WTC11 (cell line): Measurements from ENCODE around the gene ANKRD17.

Source experiments
- CREM ChIP-seq: sonication (generic); formaldehyde crosslinking; IDR thresholded peaks from 2 replicates; pipeline ENCODE4 v1.8.1; 2022; ENCODE audit warnings: mild to moderate bottlenecking, missing genetic modification reagents, moderate library complexity
- FOXK1 ChIP-seq: sonication (generic); formaldehyde crosslinking; IDR thresholded peaks from 2 replicates; pipeline ENCODE4 v1.8.0; 2022; ENCODE audit warnings: mild to moderate bottlenecking, moderate library complexity, missing genetic modification reagents
- NFE2L1 ChIP-seq: sonication (generic); formaldehyde crosslinking; IDR thresholded peaks from 2 replicates; pipeline ENCODE4 v1.8.1; 2023; ENCODE audit warnings: missing genetic modification reagents
- NFYB ChIP-seq: sonication (generic); formaldehyde crosslinking; conservative IDR thresholded peaks from 2 replicates; pipeline ENCODE4 v1.8.0; 2022; ENCODE audit warnings: low read depth, missing genetic modification reagents
- NR3C1 ChIP-seq: sonication (generic); formaldehyde crosslinking; conservative IDR thresholded peaks from 2 replicates; pipeline ENCODE4 v1.8.1; 2023; ENCODE audit warnings: low read depth, mild to moderate bottlenecking, missing genetic modification reagents
- RELA ChIP-seq: sonication (generic); formaldehyde crosslinking; IDR thresholded peaks from 2 replicates; pipeline ENCODE4 v1.8.1; 2022; ENCODE audit warnings: missing genetic modification reagents, mild to moderate bottlenecking, borderline replicate concordance
- ZNF121 ChIP-seq: sonication (generic); formaldehyde crosslinking; IDR thresholded peaks from 2 replicates; pipeline ENCODE4 v1.8.0; 2023; ENCODE audit warnings: missing genetic modification reagents
- TF ChIP-seq, protein P1 (sequence below): fragments of 200-600 bp; IDR thresholded peaks from 2 replicates; pipeline ENCODE4 v1.8.0; 2022; ENCODE audit warnings: antibody characterized with exemption

DNA sequence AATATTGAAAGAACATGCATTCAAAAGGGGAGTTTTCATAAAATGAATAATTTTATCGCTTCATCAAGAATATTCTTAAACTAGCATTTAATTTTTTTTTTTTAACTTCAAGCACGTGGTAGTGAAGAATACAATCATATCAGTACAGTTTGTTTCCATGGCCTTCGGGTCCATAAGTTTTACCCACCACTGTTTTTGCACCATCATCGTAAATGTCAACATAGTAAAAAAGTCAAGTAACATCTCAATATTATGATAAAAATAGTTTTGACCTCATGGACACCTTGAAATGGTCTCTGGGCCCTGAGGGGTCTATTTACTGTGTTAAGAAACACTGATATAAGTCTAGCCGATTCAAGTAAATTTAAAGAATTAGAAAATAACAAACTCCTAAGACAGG, 80.2 kb downstream of the ANKRD17 start:
- no peak for TF ChIP-seq NR3C1 (CRISPR knock-in tag)
- TF ChIP-seq RELA = no peak
- TF ChIP-seq, protein P1, sequence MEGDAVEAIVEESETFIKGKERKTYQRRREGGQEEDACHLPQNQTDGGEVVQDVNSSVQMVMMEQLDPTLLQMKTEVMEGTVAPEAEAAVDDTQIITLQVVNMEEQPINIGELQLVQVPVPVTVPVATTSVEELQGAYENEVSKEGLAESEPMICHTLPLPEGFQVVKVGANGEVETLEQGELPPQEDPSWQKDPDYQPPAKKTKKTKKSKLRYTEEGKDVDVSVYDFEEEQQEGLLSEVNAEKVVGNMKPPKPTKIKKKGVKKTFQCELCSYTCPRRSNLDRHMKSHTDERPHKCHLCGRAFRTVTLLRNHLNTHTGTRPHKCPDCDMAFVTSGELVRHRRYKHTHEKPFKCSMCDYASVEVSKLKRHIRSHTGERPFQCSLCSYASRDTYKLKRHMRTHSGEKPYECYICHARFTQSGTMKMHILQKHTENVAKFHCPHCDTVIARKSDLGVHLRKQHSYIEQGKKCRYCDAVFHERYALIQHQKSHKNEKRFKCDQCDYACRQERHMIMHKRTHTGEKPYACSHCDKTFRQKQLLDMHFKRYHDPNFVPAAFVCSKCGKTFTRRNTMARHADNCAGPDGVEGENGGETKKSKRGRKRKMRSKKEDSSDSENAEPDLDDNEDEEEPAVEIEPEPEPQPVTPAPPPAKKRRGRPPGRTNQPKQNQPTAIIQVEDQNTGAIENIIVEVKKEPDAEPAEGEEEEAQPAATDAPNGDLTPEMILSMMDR = no peak
- no peak for TF ChIP-seq NFYB
- TF ChIP-seq CREM (CRISPR knock-in tag) = no peak
- no peak for TF ChIP-seq FOXK1 (CRISPR knock-in tag)
- TF ChIP-seq ZNF121 = no peak
- no peak for TF ChIP-seq NFE2L1 (CRISPR knock-in tag)
